SKM-1 treated with dmso at 0.1 percent for 144 hours (cell line): ENCODE measurements around the gene GPR146.

Experiments used
- DNase-seq: peaks from one replicate; lab custom pipeline; 2025; ENCODE audit not compliant: unreplicated experiment; lab: John Stamatoyannopoulos, UW

Gene GPR146

GRCh38 chr7:1056785-1057410 is 12.6 kb downstream of the GPR146 start:
- DNase-seq: no peak

- DNase-seq: no peak
Measured at GRCh38 chr7:1057416-1058291, 13.3 kb downstream of the GPR146 start.

GRCh38 chr7:1058311-1058710 is 14.0 kb downstream of the GPR146 start:
- no peak for DNase-seq

GRCh38 chr7:1058821-1059199 is 14.5 kb downstream of the GPR146 start:
- no peak for DNase-seq

GRCh38 chr7:1059200-1060091 is 15.1 kb downstream of the GPR146 start:
- DNase-seq: no peak

- DNase-seq: no peak
Measured at GRCh38 chr7:1060315-1061072, 16.1 kb downstream of the GPR146 start.

GRCh38 chr7:1061180-1061579 is 16.8 kb downstream of the GPR146 start:
- DNase-seq: no peak

- no peak for DNase-seq
Measured at GRCh38 chr7:1062296-1063294, 18.2 kb downstream of the GPR146 start.

- DNase-seq: no peak
Measured at GRCh38 chr7:1063361-1063760, 19.0 kb downstream of the GPR146 start.

- no peak for DNase-seq
Measured at GRCh38 chr7:1064581-1064980, 20.2 kb downstream of the GPR146 start.

GRCh38 chr7:1065263-1065584 is 20.9 kb downstream of the GPR146 start:
- no peak for DNase-seq

- DNase-seq: peak; percentile 62
Measured at GRCh38 chr7:1065585-1066241, 21.4 kb downstream of the GPR146 start.

- no peak for DNase-seq
Measured at GRCh38 chr7:1066242-1066588, 21.9 kb downstream of the GPR146 start.

- no peak for DNase-seq
Measured at GRCh38 chr7:1068013-1068412, 23.7 kb downstream of the GPR146 start.

- DNase-seq: no peak
Measured at GRCh38 chr7:1068619-1069018, 24.3 kb downstream of the GPR146 start.

- no peak for DNase-seq
Measured at GRCh38 chr7:1070544-1071011, 26.2 kb downstream of the GPR146 start.

- no peak for DNase-seq
Measured at GRCh38 chr7:1071731-1072254, 27.4 kb downstream of the GPR146 start.

GRCh38 chr7:1073142-1073977 is 29.0 kb downstream of the GPR146 start:
- no peak for DNase-seq
